NOMO-1 (cell line): ENCODE measurements around the gene AGAP1.

Experiments used
- DNase-seq, 2 experiments: peaks; one replicate each; lab custom pipeline; 2025; ENCODE audit not compliant: unreplicated experiment in 2 of 2; lab: John Stamatoyannopoulos, UW

The AGAP1 gene

GRCh38 chr2:235507928-235508327 lies 14.1 kb downstream of the AGAP1 start:
- DNase-seq = no peak

- no peak for DNase-seq
Measured at GRCh38 chr2:235508371-235509160, 14.7 kb downstream of the AGAP1 start.

GRCh38 chr2:235510318-235510717 lies 16.5 kb downstream of the AGAP1 start:
- DNase-seq = no peak

- DNase-seq = no peak
Measured at GRCh38 chr2:235511187-235511661, 17.4 kb downstream of the AGAP1 start.

GRCh38 chr2:235511751-235512698 lies 18.2 kb downstream of the AGAP1 start:
- DNase-seq = no peak

- DNase-seq = no peak
Measured at GRCh38 chr2:235512699-235513053, 18.8 kb downstream of the AGAP1 start.

- no peak for DNase-seq
Measured at GRCh38 chr2:235513984-235514626, 20.3 kb downstream of the AGAP1 start.

GRCh38 chr2:235514627-235515363 lies 21.0 kb downstream of the AGAP1 start:
- no peak for DNase-seq

- no peak for DNase-seq
Measured at GRCh38 chr2:235515364-235515742, 21.5 kb downstream of the AGAP1 start.

GRCh38 chr2:235515821-235516220 lies 22.0 kb downstream of the AGAP1 start:
- DNase-seq = no peak

- no peak for DNase-seq
Measured at GRCh38 chr2:235516257-235516656, 22.4 kb downstream of the AGAP1 start.

GRCh38 chr2:235518322-235519090 lies 24.7 kb downstream of the AGAP1 start:
- DNase-seq = no peak

- DNase-seq = no peak
Measured at GRCh38 chr2:235520787-235521186, 26.9 kb downstream of the AGAP1 start.

GRCh38 chr2:235521844-235522243 lies 28.0 kb downstream of the AGAP1 start:
- no peak for DNase-seq

- no peak for DNase-seq
Measured at GRCh38 chr2:235523021-235523420, 29.2 kb downstream of the AGAP1 start.

GRCh38 chr2:235523486-235524150 lies 29.8 kb downstream of the AGAP1 start:
- DNase-seq = no peak

- no peak for DNase-seq
Measured at GRCh38 chr2:235526166-235526565, 32.3 kb downstream of the AGAP1 start.

GRCh38 chr2:235527806-235528469 lies 34.1 kb downstream of the AGAP1 start:
- no peak for DNase-seq

GRCh38 chr2:235529621-235530020 lies 35.8 kb downstream of the AGAP1 start:
- no peak for DNase-seq
